ENCODE results near the gene NFYC. TPM values are rescaled to one million over a fixed set of nuclear protein-coding genes. Genes with fewer than 3 reads are reported as not detected.

The NFYC gene
- total RNA-seq, 1 donor, result 24.2 TPM

DNA sequence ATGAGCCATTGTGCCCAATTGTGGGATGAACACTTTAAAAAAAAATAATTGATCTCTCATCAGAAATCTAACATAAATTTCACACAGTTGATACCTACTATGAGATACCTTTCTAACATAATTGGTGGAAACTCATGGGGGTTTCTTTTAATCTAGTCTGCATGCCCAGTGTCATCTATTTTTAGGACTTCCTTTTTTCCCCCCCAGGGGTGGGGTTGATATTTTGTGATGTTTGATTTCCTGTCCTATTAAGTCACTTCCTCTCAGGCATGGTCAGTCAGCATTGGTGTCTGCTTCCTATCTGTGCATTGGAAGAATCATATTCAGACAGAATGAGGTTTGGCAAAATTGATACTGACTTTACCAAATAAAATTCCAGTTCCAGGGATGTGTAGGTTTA, 21.5 kb downstream of the NFYC start:
- Histone ChIP-seq H3K27ac (ENCODE audit: low read depth, low read length) (no peak overlapping the region), H3K4me2 (ENCODE audit: insufficient read depth, low read length) (no peak overlapping the region), H3K4me3 (ENCODE audit: insufficient read depth, low read length) (no peak overlapping the region), H3K9me3 (ENCODE audit: low read depth, low read length) (no peaks in the 10 kb centered on the region), H2AFZ (ENCODE audit: low read length) (no peak overlapping the region), H3K27me3 (ENCODE audit: insufficient read depth, low read length) (no peaks in the 10 kb centered on the region), H3K4me1 (ENCODE audit: insufficient read depth, low read length) (peaks cover 31% of the 10 kb centered on the region), H3K79me2 (ENCODE audit: insufficient read depth, low read length) (peaks cover 78% of the 10 kb centered on the region), H4K20me1 (ENCODE audit: insufficient read depth, low read length) (no peaks in the 10 kb centered on the region), H3K36me3 (ENCODE audit: insufficient read depth, low read length) (peaks cover 7% of the 10 kb centered on the region)
- TF ChIP-seq, protein P1, sequence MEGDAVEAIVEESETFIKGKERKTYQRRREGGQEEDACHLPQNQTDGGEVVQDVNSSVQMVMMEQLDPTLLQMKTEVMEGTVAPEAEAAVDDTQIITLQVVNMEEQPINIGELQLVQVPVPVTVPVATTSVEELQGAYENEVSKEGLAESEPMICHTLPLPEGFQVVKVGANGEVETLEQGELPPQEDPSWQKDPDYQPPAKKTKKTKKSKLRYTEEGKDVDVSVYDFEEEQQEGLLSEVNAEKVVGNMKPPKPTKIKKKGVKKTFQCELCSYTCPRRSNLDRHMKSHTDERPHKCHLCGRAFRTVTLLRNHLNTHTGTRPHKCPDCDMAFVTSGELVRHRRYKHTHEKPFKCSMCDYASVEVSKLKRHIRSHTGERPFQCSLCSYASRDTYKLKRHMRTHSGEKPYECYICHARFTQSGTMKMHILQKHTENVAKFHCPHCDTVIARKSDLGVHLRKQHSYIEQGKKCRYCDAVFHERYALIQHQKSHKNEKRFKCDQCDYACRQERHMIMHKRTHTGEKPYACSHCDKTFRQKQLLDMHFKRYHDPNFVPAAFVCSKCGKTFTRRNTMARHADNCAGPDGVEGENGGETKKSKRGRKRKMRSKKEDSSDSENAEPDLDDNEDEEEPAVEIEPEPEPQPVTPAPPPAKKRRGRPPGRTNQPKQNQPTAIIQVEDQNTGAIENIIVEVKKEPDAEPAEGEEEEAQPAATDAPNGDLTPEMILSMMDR (IDR thresholded peaks at IDR 0.05; ENCODE audit: extremely low read depth, low read depth, low read length), result no peak
- DNase-seq (ENCODE audit: insufficient read length, low spot score, missing footprints), result no peak

GRCh38 chr1:40715491-40716059, 24.1 kb downstream of the NFYC start:
- Histone ChIP-seq H3K4me3 (ENCODE audit: insufficient read depth, low read length) (no peak overlapping the region), H3K27ac (ENCODE audit: low read depth, low read length) (no peak overlapping the region), H2AFZ (ENCODE audit: low read length) (no peak overlapping the region), H3K27me3 (ENCODE audit: insufficient read depth, low read length) (no peaks in the 10 kb centered on the region), H3K4me2 (ENCODE audit: insufficient read depth, low read length) (no peak overlapping the region), H3K36me3 (ENCODE audit: insufficient read depth, low read length) (peaks cover 7% of the 10 kb centered on the region), H3K4me1 (ENCODE audit: insufficient read depth, low read length) (peaks cover 22% of the 10 kb centered on the region), H3K9me3 (ENCODE audit: low read depth, low read length) (no peaks in the 10 kb centered on the region), H3K79me2 (ENCODE audit: insufficient read depth, low read length) (peaks cover 77% of the 10 kb centered on the region), H4K20me1 (ENCODE audit: insufficient read depth, low read length) (no peaks in the 10 kb centered on the region)
- TF ChIP-seq, protein P1 (IDR thresholded peaks at IDR 0.05; ENCODE audit: extremely low read depth, low read depth, low read length), result no peak
- no peak for DNase-seq (ENCODE audit: insufficient read length, low spot score, missing footprints)

DNA sequence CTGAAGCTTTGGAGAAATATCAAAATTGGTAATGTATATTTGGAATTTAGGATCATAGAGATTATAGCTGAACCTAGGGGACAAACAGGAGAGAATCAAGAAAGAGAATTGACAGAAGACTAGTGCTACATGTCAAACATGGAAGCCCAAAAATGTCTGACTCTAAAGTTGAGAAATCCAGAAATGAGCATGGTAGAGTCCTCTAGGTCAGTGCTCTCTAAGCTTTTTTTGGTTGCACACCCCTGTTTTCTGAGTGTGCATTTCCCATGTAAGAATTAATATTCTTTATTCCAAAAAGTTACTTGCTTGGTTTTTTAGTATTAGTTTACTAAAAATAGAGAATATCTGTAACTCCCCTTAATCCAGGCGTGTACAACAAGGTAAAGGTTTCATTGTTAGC, 25.6 kb downstream of the NFYC start:
- H3K79me2 ChIP-seq (ENCODE audit: insufficient read depth, low read length), result peaks cover 73% of the 10 kb centered on the region
- no peaks in the 10 kb centered on the region for H3K27me3 ChIP-seq (ENCODE audit: insufficient read depth, low read length)
- peaks cover 7% of the 10 kb centered on the region for H3K36me3 ChIP-seq (ENCODE audit: insufficient read depth, low read length)
- no peak for DNase-seq (ENCODE audit: insufficient read length, low spot score, missing footprints)
- no peaks in the 10 kb centered on the region for H4K20me1 ChIP-seq (ENCODE audit: insufficient read depth, low read length)
- no peaks in the 10 kb centered on the region for H3K9me3 ChIP-seq (ENCODE audit: low read depth, low read length)
- no peak overlapping the region for H3K4me2 ChIP-seq (ENCODE audit: insufficient read depth, low read length)
- TF ChIP-seq, protein P1 (IDR thresholded peaks at IDR 0.05; ENCODE audit: extremely low read depth, low read depth, low read length), result no peak
- no peak overlapping the region for H2AFZ ChIP-seq (ENCODE audit: low read length)
- H3K4me1 ChIP-seq (ENCODE audit: insufficient read depth, low read length), result peaks cover 7% of the 10 kb centered on the region
- no peak overlapping the region for H3K4me3 ChIP-seq (ENCODE audit: insufficient read depth, low read length)
- no peak overlapping the region for H3K27ac ChIP-seq (ENCODE audit: low read depth, low read length)

DNA sequence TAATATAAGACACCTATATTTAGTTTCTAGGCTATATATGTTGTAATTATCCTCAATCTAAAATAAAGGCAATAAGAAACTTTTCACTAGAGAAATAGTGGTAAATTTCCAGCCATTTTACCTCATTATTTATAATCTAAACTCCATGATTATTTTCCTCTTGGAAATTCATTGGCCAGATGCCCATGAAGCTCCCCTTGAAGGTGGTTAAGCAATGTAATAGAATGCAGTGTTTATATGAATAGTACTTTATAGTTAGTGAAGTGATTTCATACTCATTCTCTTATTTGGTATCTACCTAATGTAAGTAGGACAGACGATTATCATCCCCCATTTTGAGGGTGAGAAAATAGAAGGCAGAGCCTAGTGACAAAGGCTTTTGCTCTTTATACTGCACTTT, 26.5 kb downstream of the NFYC start:
- Histone ChIP-seq H3K36me3 (ENCODE audit: insufficient read depth, low read length) (peaks cover 7% of the 10 kb centered on the region), H3K79me2 (ENCODE audit: insufficient read depth, low read length) (peaks cover 72% of the 10 kb centered on the region), H3K27ac (ENCODE audit: low read depth, low read length) (no peak overlapping the region), H3K9me3 (ENCODE audit: low read depth, low read length) (no peaks in the 10 kb centered on the region), H3K4me1 (ENCODE audit: insufficient read depth, low read length) (peaks cover 6% of the 10 kb centered on the region), H2AFZ (ENCODE audit: low read length) (no peak overlapping the region), H3K4me2 (ENCODE audit: insufficient read depth, low read length) (no peak overlapping the region), H3K4me3 (ENCODE audit: insufficient read depth, low read length) (no peak overlapping the region), H3K27me3 (ENCODE audit: insufficient read depth, low read length) (no peaks in the 10 kb centered on the region), H4K20me1 (ENCODE audit: insufficient read depth, low read length) (peaks cover 6% of the 10 kb centered on the region)
- TF ChIP-seq, protein P1 (IDR thresholded peaks at IDR 0.05; ENCODE audit: extremely low read depth, low read depth, low read length), result no peak
- DNase-seq (ENCODE audit: insufficient read length, low spot score, missing footprints), result no peak
